GM19463 (cell line): Measurements from ENCODE around the gene NOP53.
"Not testable (repeated sequence)": the region's sequence is repeated elsewhere in the genome, so short reads cannot be mapped to it uniquely, and the experiment has no call there.

ENCODE experiments used
- ATAC-seq: cut with Tn5 transposase; IDR thresholded peaks from one replicate; pipeline ENCODE4 v1.9.1; 2021; ENCODE audit warnings: mild to moderate bottlenecking, moderate library complexity; ENCODE audit not compliant: unreplicated experiment

NOP53 gene

DNA sequence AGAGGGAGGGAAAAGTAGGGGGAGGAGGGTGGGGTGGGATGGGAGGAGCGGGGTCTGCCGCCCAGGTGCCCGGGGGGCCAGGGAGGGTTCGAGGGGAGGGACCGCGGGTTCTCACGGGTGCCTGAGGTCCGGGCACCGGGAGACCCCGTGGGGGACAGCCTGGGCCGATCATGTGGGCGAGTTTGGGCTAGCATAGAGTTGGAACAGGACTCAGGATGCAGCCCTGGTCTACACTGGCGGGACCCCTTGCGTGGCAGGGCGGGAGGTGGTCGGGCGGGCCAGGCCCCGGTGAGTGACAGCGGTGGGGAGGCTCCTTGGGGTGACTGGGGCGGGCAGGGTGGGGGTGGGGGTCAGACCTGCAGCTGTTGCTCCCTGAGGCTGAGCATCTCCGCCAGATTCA, 57.8 kb downstream of the NOP53 start:
- ATAC-seq = not testable (repeated sequence)

DNA sequence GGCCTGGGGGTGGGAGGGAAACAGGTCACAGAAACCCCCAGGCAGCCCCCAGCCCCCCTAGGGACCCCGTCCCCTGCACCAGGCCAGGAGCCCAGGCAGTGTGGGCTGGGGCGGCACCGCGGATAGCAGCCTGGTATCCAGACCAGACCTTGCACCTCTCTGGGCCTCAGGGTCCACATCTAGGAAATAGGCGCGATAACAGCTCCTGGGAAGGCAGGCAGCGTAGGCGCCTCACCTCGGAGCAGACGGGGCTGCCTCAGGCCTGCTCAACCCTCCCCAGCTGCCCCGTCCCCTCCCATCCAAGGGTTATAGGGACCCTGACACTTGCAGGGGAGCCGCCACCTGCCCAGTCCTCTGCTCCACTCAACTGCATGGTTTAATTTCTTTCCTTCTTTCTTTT, 58.3 kb downstream of the NOP53 start:
- not testable (repeated sequence) for ATAC-seq

DNA sequence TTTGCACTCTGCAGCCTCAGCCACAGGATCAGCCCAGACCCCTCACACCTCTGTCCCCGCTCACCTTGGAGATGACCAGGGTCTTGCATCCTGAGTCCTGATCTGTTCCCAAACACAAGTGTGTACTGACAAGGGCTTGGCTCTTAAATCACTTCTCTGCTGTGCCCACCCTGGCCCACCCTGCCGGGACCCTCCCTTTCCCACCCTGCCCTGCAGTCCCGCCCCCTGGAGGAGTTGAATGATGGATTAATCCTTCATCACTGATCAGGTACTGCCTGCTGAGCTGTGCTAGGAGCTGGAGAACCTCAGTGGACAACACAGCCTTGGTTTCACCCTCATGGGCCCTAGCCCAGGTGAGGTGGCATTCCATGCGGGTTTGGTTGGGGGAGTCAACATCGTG, 59.1 kb downstream of the NOP53 start, which contains the start of gene TPRX1:
TSS of gene TPRX1 (minus strand) at position 101 of the 400 bp plus-strand sequence. CDS start at position 89, 12 bp downstream.
- not testable (repeated sequence) for ATAC-seq

DNA sequence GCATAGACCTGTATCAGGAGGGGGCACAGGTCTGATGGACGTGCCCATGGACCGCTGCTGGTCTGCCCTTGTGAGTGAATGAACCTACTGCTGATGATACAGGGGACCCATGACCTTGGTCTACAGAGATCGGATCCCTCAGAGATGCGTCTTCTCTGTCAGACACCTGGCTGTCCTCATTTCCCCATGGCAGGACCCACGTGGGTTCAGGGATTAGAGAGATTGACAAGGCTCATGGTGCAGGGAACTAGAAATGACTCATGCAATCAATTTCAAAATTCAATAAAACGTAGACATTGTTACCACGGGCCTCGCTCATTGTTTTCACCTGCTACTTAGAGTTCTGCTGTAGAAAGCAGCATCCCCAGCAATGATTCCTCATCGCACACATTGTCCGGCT, 60.0 kb downstream of the NOP53 start:
- ATAC-seq = no peak

DNA sequence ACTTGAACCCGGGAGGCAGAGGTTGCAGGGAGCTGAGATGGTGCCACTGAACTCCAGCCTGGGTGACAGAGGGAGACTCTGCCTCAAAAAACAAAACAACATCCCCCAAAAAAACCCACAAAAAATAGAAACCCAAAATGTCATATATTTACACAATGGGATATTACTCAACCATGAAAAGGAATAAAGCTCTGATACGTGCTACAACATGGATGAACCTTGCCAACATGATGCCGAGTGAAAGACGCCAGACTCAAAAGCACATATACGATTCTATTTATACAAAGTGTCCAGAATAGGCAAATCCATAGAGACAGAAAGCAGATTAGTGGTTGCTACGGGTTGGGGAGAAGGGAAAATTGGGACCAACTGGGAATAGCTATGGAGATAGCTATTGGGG, 61.1 kb downstream of the NOP53 start:
- ATAC-seq = no peak
